ENCODE measurements around the gene TTC34.

TTC34 gene

DNA sequence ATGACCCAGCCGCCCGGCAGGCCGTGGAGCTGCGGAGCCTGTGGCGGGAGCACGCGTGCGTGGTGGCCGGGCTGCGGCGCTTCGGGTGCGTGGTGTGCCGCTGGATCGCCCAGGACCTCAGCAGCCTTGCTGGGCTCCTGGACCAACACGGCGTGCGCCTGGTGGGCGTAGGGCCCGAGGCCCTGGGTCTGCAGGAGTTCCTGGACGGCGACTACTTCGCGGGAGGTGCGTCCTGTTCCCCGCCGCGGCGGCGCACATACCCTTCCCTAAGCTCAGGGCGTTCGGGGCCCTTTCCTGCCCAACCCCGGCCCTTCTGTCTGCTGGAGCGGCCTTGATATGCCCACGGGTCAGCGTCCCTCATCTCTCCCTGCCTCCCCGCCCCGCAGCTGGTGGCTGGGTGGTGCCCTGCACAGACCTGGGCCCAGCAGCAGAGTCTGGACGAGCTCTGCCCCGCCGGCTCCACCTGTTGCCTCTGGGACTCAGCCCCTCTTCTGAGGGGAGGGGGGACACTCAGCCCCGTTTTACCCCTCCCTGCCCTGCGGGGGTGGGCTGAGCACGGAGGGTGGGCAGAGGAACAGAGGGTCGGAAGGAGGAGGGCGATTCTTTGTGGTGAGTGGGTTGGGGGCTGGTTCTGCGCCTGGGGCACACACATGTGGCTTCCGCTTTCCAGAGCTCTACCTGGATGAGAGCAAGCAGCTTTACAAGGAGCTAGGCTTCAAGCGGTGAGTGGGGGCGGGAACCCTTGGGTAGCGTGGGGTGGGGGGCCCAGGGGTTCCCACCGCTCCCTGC is 214.2 kb downstream of the TTC34 start:
- DNase-seq = no peak

DNA sequence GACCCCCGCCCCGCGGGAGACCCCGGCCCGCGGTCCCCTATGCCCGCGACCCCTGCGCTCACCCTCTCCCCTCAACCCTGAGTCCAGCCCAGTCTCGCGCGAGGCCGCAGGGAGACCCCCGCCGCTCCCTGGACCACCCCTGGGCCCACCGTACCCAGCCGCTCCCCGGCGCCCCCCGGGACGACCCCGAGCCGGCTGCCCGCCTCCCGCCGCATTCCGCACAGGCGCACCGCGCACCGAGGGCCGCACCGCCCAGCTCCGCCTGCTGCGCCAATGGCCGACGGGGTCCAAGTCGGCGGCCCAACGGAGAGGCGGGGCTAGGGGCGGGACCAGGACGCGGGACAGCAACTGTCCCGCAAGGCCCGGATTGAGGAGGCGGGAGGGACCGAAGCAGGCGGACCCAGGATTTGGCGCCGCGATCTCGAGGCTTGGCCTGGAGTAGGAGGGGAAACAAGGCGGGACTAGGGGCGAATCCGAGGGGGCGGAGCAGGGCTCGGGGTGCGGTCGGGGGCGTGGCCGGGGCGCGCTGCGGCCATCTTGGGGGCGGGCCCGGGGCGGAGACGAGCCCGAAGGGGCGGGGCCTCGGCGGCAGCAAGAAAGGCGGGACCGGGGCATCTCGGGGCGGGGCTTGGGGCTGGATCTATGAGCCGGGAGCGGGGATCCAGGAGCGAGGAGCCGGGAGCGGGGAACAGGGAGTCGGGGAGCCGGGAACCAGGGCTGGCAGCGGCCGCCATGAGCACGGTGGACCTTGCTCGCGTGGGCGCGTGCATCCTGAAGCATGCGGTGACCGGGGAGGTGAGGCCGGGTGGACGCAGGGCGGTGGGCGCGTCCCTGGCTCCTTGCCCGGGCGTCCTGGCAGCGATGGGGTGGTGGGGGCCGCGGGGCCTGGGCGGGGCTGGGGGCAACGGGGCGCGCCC is 215.1 kb downstream of the TTC34 start, which contains the start of gene PRXL2B:
Gene PRXL2B (plus strand): TSS at position 624 of the 917 bp plus-strand sequence. CDS start 109 bp downstream, at position 733.
- DNase-seq = peak; percentile 97

Measured in NCI-H1048 (cell line).